HG03159 (cell line): Measurements from ENCODE around the gene NMRK2.
"Not testable (repeated sequence)": the region's sequence is repeated elsewhere in the genome, so short reads cannot be mapped to it uniquely, and the experiment has no call there.

Experiments used
- ATAC-seq: cut with Tn5 transposase; IDR thresholded peaks from one replicate; pipeline ENCODE4 v1.9.1; 2021; ENCODE audit warnings: mild to moderate bottlenecking, moderate library complexity; ENCODE audit not compliant: unreplicated experiment

The NMRK2 gene

DNA sequence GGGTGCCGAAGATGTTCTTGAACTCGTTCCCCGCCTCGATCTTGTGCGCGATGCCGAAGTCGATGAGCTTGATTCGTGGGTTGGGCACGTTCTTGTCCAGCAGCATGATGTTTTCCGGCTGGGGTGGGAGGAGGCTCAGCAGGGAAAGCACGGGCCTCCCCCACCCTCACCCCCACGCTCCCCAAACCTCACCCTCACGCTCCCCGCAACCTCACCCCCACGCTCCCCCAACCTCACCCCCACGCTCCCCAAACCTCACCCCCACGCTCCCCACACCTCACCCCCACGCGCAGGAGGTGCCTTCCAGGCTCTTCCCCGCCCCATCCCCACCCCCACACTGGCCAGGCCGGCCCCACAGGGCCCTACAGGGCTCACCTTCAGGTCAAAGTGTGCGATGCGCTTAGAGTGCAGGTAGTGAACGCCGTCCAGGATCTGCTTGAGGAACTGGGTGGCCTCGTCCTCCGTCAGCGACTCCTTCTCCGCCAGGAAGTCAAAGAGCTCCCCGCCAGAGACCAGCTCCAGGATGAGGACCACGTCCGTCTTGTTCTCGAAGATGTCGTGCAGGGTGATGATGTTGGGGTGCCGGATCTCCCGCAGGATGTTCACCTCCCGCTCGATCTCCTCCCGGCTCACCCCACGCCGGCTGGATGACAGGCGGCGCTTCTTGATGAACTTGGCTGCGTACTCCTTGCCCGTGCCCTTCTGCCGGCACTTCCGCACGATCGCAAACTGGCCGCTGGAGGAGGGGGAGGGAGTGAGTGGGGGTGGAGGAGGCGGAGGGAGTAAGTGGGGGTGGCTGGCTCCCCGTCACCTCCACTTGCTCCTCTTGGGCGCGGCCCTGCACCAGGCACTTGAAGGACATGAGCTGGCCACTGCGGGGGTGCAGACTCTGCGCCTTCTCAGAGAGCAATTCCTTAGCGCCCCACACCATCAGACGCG, 31.7 kb downstream of the NMRK2 start:
- ATAC-seq = no peak

- ATAC-seq = no peak
Measured at GRCh38 chr19:3966051-3967017, 33.5 kb downstream of the NMRK2 start.

DNA sequence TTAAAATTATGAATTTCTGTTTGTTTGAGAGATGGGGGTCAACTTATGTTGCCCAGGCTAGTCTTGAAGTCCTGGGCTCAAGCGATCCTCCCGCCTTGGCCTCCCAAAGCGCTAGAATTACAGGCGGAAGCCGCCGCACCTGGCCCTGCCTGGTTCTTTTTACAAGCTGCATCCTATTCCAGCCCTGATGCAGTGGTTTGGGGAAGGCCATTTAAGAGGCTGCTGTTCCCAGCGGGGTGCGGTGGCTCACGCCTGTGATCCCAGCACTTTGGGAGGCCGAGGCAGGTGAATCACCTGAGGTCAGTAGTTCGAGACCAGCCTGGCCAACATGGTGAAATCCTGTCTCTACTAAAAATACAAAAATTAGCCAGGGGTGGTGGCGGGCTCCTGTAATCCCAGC, 35.1 kb downstream of the NMRK2 start:
- ATAC-seq = not testable (repeated sequence)

GRCh38 chr19:3968556-3969434, 35.9 kb downstream of the NMRK2 start:
- ATAC-seq = no peak

DNA sequence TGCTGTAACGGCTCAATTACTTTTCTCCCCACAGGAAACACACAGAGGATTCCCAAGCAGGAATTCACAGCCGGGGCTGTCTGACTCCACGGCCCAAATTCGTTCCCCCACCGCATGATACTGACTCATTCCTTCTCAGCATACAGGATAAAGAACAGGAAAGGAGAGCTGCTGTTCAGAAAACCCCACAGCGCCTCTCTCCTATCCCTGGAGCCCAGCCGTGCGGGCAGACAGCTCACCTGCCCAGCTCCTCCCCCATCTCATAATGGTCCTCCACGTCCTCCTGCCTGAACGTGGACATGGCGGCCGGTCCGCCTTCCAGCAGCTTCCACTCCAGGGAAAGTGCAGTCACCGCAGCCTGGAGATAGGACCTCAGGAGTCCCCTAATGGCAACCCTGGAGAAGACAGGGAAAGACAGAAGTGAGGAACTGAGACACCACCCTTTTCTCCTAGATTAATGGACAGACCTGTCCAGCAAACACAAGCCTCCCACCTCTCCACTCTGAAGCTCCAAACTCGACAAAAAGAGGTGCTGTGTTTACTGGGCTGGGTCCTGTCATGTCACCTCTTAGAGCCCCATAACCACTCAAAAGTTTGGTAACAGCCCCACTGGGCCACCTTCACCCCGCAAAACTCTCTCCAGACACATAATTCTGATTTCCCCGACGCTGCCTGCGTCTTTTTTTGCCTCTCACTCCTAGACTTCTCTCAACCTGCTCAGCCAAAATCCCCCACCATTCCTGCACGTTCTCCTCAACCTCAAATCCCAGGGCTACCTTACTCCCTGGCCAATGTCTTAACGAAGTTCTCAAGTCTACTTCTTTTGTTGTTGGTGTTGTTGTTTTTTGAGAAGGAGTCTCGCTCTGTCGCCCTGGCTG, 36.8 kb downstream of the NMRK2 start:
- ATAC-seq = no peak

GRCh38 chr19:3970313-3970807, 37.5 kb downstream of the NMRK2 start:
- ATAC-seq = no peak

DNA sequence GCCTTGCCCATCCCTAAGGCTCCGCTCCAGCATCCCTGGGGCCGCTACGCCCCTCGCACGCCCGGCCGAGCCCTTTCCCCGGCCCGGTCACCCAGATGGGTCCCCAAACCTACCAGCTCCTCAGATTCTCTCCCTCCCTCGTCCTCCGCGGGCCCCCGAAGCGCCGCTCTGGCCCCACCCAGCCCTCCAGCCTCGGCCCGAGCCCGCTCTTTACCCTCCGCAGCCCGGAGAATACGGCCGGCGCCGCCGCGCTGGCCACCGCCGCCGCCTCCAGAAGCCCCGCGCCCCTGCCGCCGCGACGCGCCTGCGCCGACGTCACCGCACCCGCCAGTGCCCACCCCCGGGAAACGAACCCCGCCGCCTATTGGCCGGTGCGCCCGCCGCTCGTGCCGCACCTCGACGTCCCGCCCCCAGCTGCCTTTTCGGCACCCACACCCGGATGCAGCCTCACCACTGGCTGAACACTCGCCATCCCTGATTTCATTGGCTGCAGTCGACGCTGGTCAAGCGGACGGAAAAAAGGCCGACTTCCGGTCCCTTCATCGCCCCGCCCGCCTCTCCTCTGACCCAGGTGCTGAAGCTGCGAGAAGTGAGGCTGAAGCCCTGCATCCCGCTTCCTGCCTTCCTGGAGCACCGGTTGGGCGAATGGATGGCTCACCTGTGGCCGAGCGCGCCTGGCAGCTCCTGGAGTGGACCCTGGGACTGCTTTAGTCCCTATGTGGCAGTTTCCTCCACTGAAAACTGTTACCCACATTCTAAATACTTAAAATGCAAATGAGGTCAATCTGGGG, 38.1 kb downstream of the NMRK2 start, which contains the start of gene DAPK3:
Gene DAPK3, minus strand, starts transcription at position 292 of the 791 bp plus-strand sequence. CDS start 1,364 bp downstream, outside the sequence.
- ATAC-seq = peak; percentile 91

DNA sequence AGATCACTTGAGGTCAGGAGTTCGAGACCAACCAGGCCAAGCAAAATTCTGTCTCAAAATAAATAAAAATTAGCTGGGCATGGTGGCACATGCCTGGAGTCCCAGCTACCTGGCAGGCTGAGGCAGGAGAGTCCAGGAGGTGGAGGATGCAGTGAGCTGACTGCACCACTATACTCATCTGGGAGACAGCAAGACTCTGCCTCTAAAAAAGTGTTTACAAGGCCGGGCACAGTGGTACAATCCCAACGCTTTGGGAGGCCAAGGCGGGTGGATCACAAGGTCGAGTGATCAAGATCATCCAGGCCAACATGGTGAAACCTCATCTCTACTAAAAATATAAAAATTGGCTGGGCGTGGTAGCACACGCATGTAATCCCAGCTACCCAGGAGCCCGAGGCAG, 42.3 kb downstream of the NMRK2 start:
- ATAC-seq = no peak

GRCh38 chr19:3975637-3976087, 42.8 kb downstream of the NMRK2 start:
- ATAC-seq = no peak

DNA sequence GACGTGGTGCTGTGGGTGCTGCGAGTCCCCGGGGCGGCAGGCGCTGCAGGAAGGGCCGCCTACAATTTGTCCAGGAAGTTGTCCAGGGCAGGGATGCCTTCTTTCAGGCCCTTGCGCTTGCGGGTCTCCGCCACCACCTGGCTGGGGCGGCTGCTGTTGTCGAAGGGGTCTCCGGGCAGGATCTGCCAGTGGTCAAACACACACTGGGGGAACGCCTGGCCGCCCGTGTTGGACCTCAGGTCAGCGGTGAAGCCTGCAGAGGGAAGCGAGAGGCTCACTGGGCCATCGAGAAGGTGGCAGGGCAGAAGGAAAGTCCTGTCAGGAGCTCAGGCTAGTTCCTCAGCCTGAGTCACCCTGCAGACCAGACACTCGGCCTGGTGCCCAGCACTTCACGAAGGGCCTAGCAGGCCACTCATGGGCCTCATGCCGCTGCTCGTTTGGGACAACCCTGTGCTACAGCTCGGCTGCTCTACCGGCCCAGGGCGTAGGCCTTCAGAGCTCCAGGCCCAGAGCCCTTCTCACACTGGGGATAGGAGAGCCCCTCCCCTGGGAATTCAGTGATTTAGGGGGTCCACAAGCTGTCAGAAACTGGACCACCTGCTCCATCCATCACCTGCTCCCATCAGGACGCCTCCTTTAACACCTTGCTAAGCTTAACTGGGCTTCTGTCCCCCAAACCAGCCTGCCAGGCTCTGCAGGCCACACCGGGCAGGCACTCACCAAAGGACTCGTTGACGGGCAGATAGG, 43.8 kb downstream of the NMRK2 start:
- ATAC-seq = no peak

DNA sequence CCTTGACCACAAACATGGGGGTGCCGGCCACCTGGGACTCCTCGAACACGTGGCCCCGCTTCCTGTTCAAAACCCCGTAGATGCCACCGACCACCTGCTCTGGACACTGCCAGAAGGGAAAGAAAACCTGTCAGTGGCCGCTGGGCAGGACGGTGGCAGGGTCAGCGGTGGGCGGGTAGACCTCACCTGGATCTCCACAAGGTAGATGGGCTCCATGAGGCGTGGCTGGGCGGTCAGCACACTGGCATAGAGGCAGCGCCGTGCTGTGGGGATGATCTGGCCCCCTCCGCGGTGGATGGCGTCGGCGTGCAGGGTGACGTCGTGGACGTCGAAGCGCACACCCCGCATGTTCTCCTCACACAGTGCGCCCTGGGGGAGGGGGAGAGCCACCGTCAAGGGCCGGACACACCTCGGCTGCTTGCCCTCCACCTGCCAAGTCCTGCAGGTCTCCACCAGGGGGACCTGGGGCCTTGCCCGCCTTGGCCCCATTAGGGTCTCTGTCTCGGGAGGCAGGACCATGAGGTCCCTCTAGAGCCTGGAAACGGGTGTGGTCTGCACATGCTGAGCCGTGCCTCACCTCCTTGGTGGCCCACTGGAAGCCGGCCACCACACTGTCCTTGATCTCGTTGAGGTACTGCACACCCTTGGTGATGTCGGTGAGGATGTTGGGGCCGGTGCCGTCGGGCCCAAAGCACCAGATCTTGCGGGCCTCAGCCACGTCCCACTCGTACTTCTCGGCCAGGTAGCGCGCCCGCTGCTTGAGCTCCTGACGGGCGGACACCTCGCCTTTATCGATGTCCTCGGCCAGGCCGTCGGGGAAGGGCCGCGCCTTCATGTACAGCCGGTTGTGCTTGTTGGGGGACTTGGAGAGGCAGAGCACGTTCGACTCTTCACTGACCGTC, 44.6 kb downstream of the NMRK2 start:
- ATAC-seq = no peak

GRCh38 chr19:3978145-3978544, 45.3 kb downstream of the NMRK2 start:
- no peak for ATAC-seq

DNA sequence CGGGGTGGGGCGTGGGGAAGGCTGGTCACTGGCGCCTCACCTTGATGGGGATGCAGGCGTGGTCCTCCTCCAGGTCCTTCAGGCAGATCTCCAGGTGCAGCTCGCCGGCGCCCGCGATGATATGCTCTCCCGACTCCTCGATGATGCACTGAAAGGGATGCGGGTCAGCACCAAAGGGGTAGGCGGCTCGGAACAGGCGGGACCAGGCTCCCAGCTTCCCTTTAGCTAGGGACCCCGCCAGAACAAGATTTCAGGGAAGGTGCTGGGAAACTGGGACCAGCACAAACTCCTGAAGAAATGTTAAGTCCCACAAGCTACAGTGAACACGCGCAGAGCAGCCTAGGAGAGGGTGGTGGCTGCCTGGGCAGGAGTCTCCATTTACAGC, 46.4 kb downstream of the NMRK2 start:
- ATAC-seq = no peak

- no peak for ATAC-seq
Measured at GRCh38 chr19:3979674-3980352, 46.9 kb downstream of the NMRK2 start.

DNA sequence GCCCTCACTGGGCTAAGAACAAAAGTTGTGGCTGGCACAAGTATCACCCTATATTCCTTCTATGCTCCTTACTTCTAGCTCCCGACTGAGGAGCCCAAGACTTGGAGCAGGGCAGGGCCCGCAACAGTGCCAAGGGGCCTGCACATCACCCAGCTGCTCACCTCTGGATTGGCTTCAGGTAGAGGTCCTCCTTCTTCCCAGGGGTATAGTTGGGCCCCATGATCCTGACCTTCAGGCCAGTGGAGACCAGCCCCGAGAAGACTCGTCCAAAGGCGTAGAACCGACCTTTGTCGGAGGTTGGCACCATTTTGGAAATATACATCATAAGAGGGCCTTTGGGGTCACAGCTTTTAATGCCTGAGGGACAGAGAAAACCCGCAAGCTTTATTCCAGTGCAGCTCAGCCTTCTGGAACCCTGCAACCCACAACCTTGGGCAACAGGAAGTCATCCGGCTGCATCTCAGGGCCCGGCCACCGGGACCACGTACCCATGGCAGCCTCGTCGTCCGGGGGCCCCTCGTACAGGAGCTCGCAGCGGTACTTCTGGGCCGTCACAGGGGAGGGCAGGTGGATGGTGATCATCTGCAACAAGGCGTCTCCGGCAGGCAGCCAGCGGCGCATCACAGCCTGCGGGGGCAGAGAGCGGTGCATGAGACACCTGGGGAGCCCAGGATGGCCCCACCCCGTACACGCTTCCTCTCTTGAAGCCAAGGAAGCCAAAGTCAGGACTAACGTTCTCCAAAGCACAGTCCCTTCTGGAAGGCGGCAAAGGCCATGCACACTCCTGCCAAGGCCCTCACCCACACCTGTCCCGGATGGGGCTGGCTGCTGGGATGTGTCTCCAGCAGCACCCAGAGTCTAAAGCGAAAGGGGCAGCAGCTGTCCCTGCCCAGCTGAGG, 47.7 kb downstream of the NMRK2 start:
- no peak for ATAC-seq
